K562 (cell line): Measurements from ENCODE around the gene BOD1L1. TPM values are rescaled to one million over a fixed set of nuclear protein-coding genes. Genes with fewer than 3 reads are reported as not detected.

Experiments
- ATAC-seq: fragments of 200-7000 bp; cut with Tn5 transposase; 3 replicates; pipeline ENCODE4 v1.9.1; 2020; ENCODE audit warnings: moderate library complexity
- BruUV-seq: library from RNA; stranded (reverse); fragments of 400-500 nt; replicated peaks from 2 replicates; lab custom pipeline; 2021; lab: Mats Ljungman, UMichigan
- CTCF ChIA-PET: fragments of 300-600 bp; formaldehyde crosslinking; extraction: SDS; loops from one replicate; lab custom pipeline; 2021; ENCODE audit warnings: low intra/inter-chr PET ratio; lab: Yijun Ruan, JAX
- POLR2A ChIA-PET: fragments of 300-600, 350-650 bp; sonication (Branson Sonifier 250); formaldehyde crosslinking; extraction: SDS; loops from one replicate; lab custom pipeline; 2021; ENCODE audit warnings: antibody characterized with exemption, inconsistent platforms; lab: Yijun Ruan, JAX
- DNase-seq, 4 experiments: peaks; one replicate each; pipeline versions ENCODE4 v3.0.0 to v3.0.0-alpha.2; 2011 to 2018; ENCODE audit warnings: low spot score in 3 of 4, mixed read lengths in 3 of 4; ENCODE audit errors: extremely low read depth in 1 of 4
- FAIRE-seq: peaks from 2 replicates; lab custom pipeline; 2011; peaks lifted over from hg19 to GRCh38; lab: Jason Lieb, UNC
- H2AFZ ChIP-seq: 2 replicates; pipeline ENCODE4 v1.6.0; 2011; ENCODE audit warnings: low read depth, low read length, control low read depth, inconsistent platforms
- H3K27ac ChIP-seq: fragments of 200-600 bp; 3 replicates; pipeline ENCODE4 v1.8.0; 2011; ENCODE audit warnings: low read depth, mild to moderate bottlenecking, control low read depth, inconsistent platforms, low read length, moderate library complexity, mixed read lengths; ENCODE audit errors: extremely low read depth
- H3K27me3 ChIP-seq, 2 experiments: fragments of 300-600 bp in 1 of 2; 2 replicates in 1 of 2; 3 replicates in 1 of 2; pipeline versions ENCODE4 v1.6.0 to v1.8.0; 2011; ENCODE audit warnings: inconsistent platforms in 2 of 2, low read length in 2 of 2, mild to moderate bottlenecking in 1 of 2, mixed read lengths in 1 of 2, moderate library complexity in 1 of 2; ENCODE audit not compliant: control insufficient read depth in 2 of 2, insufficient read depth in 2 of 2
- H3K36me3 ChIP-seq: fragments of 300-600 bp; 3 replicates; pipeline ENCODE4 v1.8.0; 2011; ENCODE audit warnings: mild to moderate bottlenecking, low read length, inconsistent platforms; ENCODE audit not compliant: control insufficient read depth, insufficient read depth
- H3K4me1 ChIP-seq, 2 experiments: fragments of 200-600 bp in 1 of 2; replicated peaks in 1 of 2; 2 replicates in 1 of 2; 3 replicates in 1 of 2; pipeline versions ENCODE4 v1.5.1 to v1.8.0; 2011; ENCODE audit warnings: inconsistent platforms in 2 of 2, low read length in 2 of 2, mild to moderate bottlenecking in 1 of 2, mixed read lengths in 1 of 2, moderate library complexity in 1 of 2; ENCODE audit not compliant: control insufficient read depth in 2 of 2, insufficient read depth in 2 of 2
- H3K4me2 ChIP-seq: 2 replicates; pipeline ENCODE4 v1.6.1; 2011; ENCODE audit warnings: low read length, control low read depth, inconsistent platforms, mixed read lengths; ENCODE audit not compliant: insufficient read depth
- H3K4me3 ChIP-seq: fragments of 200-600 bp; sonication (generic), shearing (Covaris generic); 2 replicates; pipeline ENCODE4 v1.5.1; 2016; ENCODE audit warnings: control low read depth, inconsistent platforms
- H3K79me2 ChIP-seq: fragments of 200-600 bp; 3 replicates; pipeline ENCODE4 v1.8.0; 2011; ENCODE audit warnings: low read length, inconsistent platforms; ENCODE audit not compliant: control insufficient read depth, insufficient read depth
- H3K9ac ChIP-seq, 2 experiments: 2 replicates each; pipeline versions ENCODE4 v1.6.0 to v1.6.1; 2011; ENCODE audit warnings: low read depth in 2 of 2, low read length in 2 of 2, control low read depth in 1 of 2, inconsistent platforms in 1 of 2, mild to moderate bottlenecking in 1 of 2, mixed read lengths in 1 of 2; ENCODE audit not compliant: insufficient read depth in 1 of 2
- H3K9me1 ChIP-seq: one replicate; pipeline ENCODE4 v1.6.0; 2011; ENCODE audit warnings: inconsistent platforms, mild to moderate bottlenecking, low read length, moderate library complexity; ENCODE audit not compliant: control insufficient read depth, insufficient read depth
- H3K9me3 ChIP-seq: replicated peaks from 2 replicates; pipeline ENCODE4 v1.5.1; 2011; ENCODE audit warnings: low read depth, low read length, inconsistent platforms; ENCODE audit not compliant: control insufficient read depth, insufficient read depth
- H4K20me1 ChIP-seq: replicated peaks from 2 replicates; pipeline ENCODE4 v1.6.1; 2011; ENCODE audit warnings: low read length, inconsistent platforms, mixed read lengths; ENCODE audit not compliant: control insufficient read depth, insufficient read depth
- CUX1 ChIP-seq: fragments of 200-800 bp; sonication (Bioruptor generic); IDR thresholded peaks from 2 replicates; pipeline ENCODE4 v1.6.1; 2016; ENCODE audit warnings: missing genetic modification characterization, missing compliant biosample characterization
- NELFE ChIP-seq: IDR thresholded peaks from 2 replicates; pipeline ENCODE4 v1.6.1; 2011; ENCODE audit warnings: mild to moderate bottlenecking; ENCODE audit not compliant: insufficient read depth, insufficient read length
- NFATC3 ChIP-seq: fragments of 450-650 bp; IDR thresholded peaks from 2 replicates; pipeline ENCODE4 v1.6.1; 2017; ENCODE audit warnings: mild to moderate bottlenecking
- NR2C2 ChIP-seq, 2 experiments: fragments of 200-800 bp in 1 of 2; sonication (Bioruptor generic) in 1 of 2; sonication (generic) in 1 of 2; formaldehyde crosslinking in 1 of 2; IDR thresholded peaks; 2 replicates each; pipeline versions ENCODE4 v1.6.1 to v1.8.0; 2016 to 2022; ENCODE audit warnings: mild to moderate bottlenecking in 1 of 2, missing compliant biosample characterization in 1 of 2, missing genetic modification characterization in 1 of 2, missing genetic modification reagents in 1 of 2
- SOX6 ChIP-seq: fragments of 450-650 bp; IDR thresholded peaks from 2 replicates; pipeline ENCODE4 v1.6.1; 2014; ENCODE audit warnings: mild to moderate bottlenecking
- TRIM25 ChIP-seq: fragments of 450-650 bp; IDR thresholded peaks from 2 replicates; pipeline ENCODE4 v1.7.0; 2016; ENCODE audit warnings: borderline replicate concordance
- ZKSCAN1 ChIP-seq: fragments of 150-350 bp; IDR thresholded peaks from 2 replicates; pipeline ENCODE4 v1.6.1; 2016; ENCODE audit warnings: low read depth, low read length
- ZNF592 ChIP-seq: fragments of 450-650 bp; IDR thresholded peaks from 2 replicates; pipeline ENCODE4 v1.6.1; 2017; ENCODE audit warnings: antibody characterized with exemption, mild to moderate bottlenecking
- WGBS: fragments of 100-300 bp; shearing (Covaris generic); methylation state at CpG from one replicate; pipeline ENCODE4 v1.1.6; 2016; ENCODE audit warnings: low coverage, mixed read lengths; ENCODE audit not compliant: insufficient coverage; ENCODE audit errors: missing lambda C conversion rate; 5-methylcytosine and 5-hydroxymethylcytosine counted together
- in situ Hi-C: fragments of 300-500 bp; cut with MboI; formaldehyde crosslinking; loops from 4 replicates; pipeline ENCODE4 v1.15.0; 2018; ENCODE audit warnings: inconsistent platforms, mixed read lengths
- intact Hi-C: fragments of 100-400 bp; cut with micrococcal nuclease; formaldehyde crosslinking; loops from 2 replicates; pipeline ENCODE4 v1.14.2; 2022
- polyA plus RNA-seq, 8 experiments: library from polyadenylated mRNA; depleted of rRNA in 4 of 8; stranded (reverse) in 5 of 8; unstranded in 3 of 8; fragments of >200 nt; fragmentation: Nextera tagmentation in 2 of 8; fragmentation: Illumina TruSeq in 1 of 8; extraction: Ambion mirVana in 2 of 8; extraction: Trizol in 1 of 8; gene quantifications; 2 replicates each; pipeline versions ENCODE4 v1.2.1 to v1.2.3, GENCODE V29; 2011 to 2014; ENCODE audit warnings: inconsistent platforms in 1 of 8, missing spikeins in 1 of 8
- total RNA-seq, 7 experiments: library from RNA; depleted of rRNA in 6 of 7; stranded (reverse); fragments of >200 nt in 6 of 7; fragmentation: Illumina TruSeq in 2 of 7; extraction: Trizol in 2 of 7; gene quantifications; 2 replicates each; pipeline versions ENCODE4 v1.2.1 to v1.2.3, GENCODE V29; 2011 to 2021; ENCODE audit warnings: low replicate concordance in 1 of 7
- TF ChIP-seq, protein P1 (sequence below): sonication (generic); formaldehyde crosslinking; IDR thresholded peaks from 2 replicates; pipeline ENCODE4 v1.8.0; 2022; ENCODE audit warnings: mild to moderate bottlenecking, missing genetic modification reagents

The BOD1L1 gene
- total and polyA plus RNA-seq, 9 of the 15 experiments (the other 6 are each of a cell fraction or from before 2014, with no cell fraction given), result 4.8 to 23.2 (median 17.7) TPM

GRCh38 chr4:13601048-13601447 is 26.5 kb downstream of the BOD1L1 start:
- Histone ChIP-seq H2AFZ (no peak overlapping the region), H3K9me3 (no peaks in the 10 kb centered on the region; the same call in 1 of the 2 replicates), H3K4me2 (no peak overlapping the region), H3K9ac (no peak overlapping the region), H3K9me1 (no peaks in the 10 kb centered on the region), H3K4me1 (no peaks in the 10 kb centered on the region), H3K4me3 (no peak overlapping the region), H3K79me2 (no peaks in the 10 kb centered on the region), H3K27ac (no peak overlapping the region), H3K36me3 (peaks cover 48% of the 10 kb centered on the region), H4K20me1 (no peaks in the 10 kb centered on the region; the same call in 1 of the 2 replicates), H3K27me3 (no peaks in the 10 kb centered on the region)
- TF ChIP-seq, protein P1, sequence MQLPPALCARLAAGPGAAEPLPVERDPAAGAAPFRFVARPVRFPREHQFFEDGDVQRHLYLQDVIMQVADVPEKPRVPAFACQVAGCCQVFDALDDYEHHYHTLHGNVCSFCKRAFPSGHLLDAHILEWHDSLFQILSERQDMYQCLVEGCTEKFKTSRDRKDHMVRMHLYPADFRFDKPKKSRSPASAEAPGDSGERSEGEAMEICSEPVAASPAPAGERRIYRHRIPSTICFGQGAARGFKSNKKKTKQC, result no peak
- TF ChIP-seq NFATC3, result no peak
- TF ChIP-seq CUX1 (CRISPR knock-in tag), result no peak
- TF ChIP-seq SOX6, result no peak
- TF ChIP-seq ZNF592, result no peak
- no peak for TF ChIP-seq ZKSCAN1
- no peak for TF ChIP-seq NR2C2 (CRISPR knock-in tag; IDR thresholded peaks at IDR 0.05)
- no peak for TF ChIP-seq NR2C2 (tag; IDR thresholded peaks at IDR 0.05)
- TF ChIP-seq TRIM25, result no peak
- no peak for TF ChIP-seq NELFE
- BruUV-seq, result no TSS peak
- FAIRE-seq (no peak), DNase-seq (no peak), ATAC-seq (no peak)
- ChIA-PET POLR2A (no interaction called here), CTCF (no interaction called here)
- intact Hi-C loops, result no loop called here
- 94% methylated on average over 3 of the region's 3 CpGs for WGBS
- in situ Hi-C loops, result no loop called here
